CD4-positive, alpha-beta T cell (primary cell): ENCODE results near the gene CERS6. TPM values are rescaled to one million over a fixed set of nuclear protein-coding genes. Genes with fewer than 3 reads are reported as not detected.
A peak's percentile ranks its signal among the peaks of the same experiment; 100 is the strongest.

ENCODE experiments used
- ATAC-seq: fragments of 200-7000 bp; cut with Tn5 transposase; one replicate; pipeline ENCODE4 v1.10.0; 2022; ENCODE audit warnings: mild to moderate bottlenecking; ENCODE audit not compliant: poor library complexity
- CTCF ChIA-PET: fragments of 350-600 bp; sonication (Branson Sonifier 250); formaldehyde crosslinking; loops from one replicate; lab custom pipeline; 2021; ENCODE audit warnings: antibody characterized with exemption, inconsistent platforms; lab: Charles Lee
- POLR2A ChIA-PET: fragments of 350-600 bp; sonication (Branson Sonifier 250); formaldehyde crosslinking; loops from one replicate; lab custom pipeline; 2021; ENCODE audit warnings: antibody characterized with exemption, inconsistent platforms; lab: Charles Lee
- DNase-seq, 14 experiments: peaks; one replicate each; pipeline ENCODE4 v3.0.0-alpha.2; 2013 to 2020; ENCODE audit warnings: mixed read lengths in 2 of 14
- H3K27ac ChIP-seq, 2 donors: one replicate each; pipeline versions ENCODE4 v1.5.1 to v1.7.0; 2013; ENCODE audit warnings: low read length in 2 of 2, low read depth in 1 of 2, mild to moderate bottlenecking in 1 of 2
- H3K27me3 ChIP-seq, 2 experiments: 1 replicate in 1 of 2; 2 replicates in 1 of 2; pipeline versions ENCODE4 v1.6.1 to v1.7.0; 2013; ENCODE audit warnings: low read length in 2 of 2, control low read depth in 1 of 2, mild to moderate bottlenecking in 1 of 2, moderate library complexity in 1 of 2; ENCODE audit not compliant: insufficient read depth in 2 of 2, control insufficient read depth in 1 of 2
- H3K36me3 ChIP-seq: one replicate; pipeline ENCODE4 v1.6.1; 2013; ENCODE audit warnings: low read length, control low read depth; ENCODE audit not compliant: insufficient read depth
- H3K4me1 ChIP-seq: one replicate; pipeline ENCODE4 v1.6.1; 2013; ENCODE audit warnings: low read length, control low read depth; ENCODE audit not compliant: insufficient read depth
- H3K4me3 ChIP-seq: one replicate; pipeline ENCODE4 v1.5.1; 2013; ENCODE audit warnings: mild to moderate bottlenecking, low read length, moderate library complexity
- H3K9me3 ChIP-seq, 2 experiments: 1 replicate in 1 of 2; 2 replicates in 1 of 2; pipeline versions ENCODE4 v1.6.1 to v1.7.0; 2013; ENCODE audit warnings: low read length in 2 of 2, mild to moderate bottlenecking in 2 of 2, control low read depth in 1 of 2, moderate library complexity in 1 of 2; ENCODE audit not compliant: control insufficient read depth in 1 of 2, insufficient read depth in 1 of 2
- H3K27ac Mint-ChIP-seq: one replicate; pipeline ENCODE4 v1.8.0; 2020; ENCODE audit warnings: mixed read lengths
- H3K27me3 Mint-ChIP-seq: one replicate; pipeline ENCODE4 v1.8.0; 2021; ENCODE audit warnings: mixed read lengths
- H3K36me3 Mint-ChIP-seq: one replicate; pipeline ENCODE4 v1.8.0; 2021; ENCODE audit warnings: low read depth, mixed read lengths
- H3K4me1 Mint-ChIP-seq: one replicate; pipeline ENCODE4 v1.8.0; 2021; ENCODE audit warnings: low read depth, mixed read lengths
- H3K4me3 Mint-ChIP-seq: one replicate; pipeline ENCODE4 v1.8.0; 2020; ENCODE audit warnings: mild to moderate bottlenecking, mixed read lengths
- H3K9me3 Mint-ChIP-seq: one replicate; pipeline ENCODE4 v1.8.0; 2020; ENCODE audit warnings: mixed read lengths
- CTCF ChIP-seq: fragments of 200-600 bp; IDR thresholded peaks from one replicate; pipeline ENCODE4 v1.8.0; 2022; ENCODE audit warnings: antibody characterized with exemption, mild to moderate bottlenecking
- intact Hi-C, 2 experiments: fragments of 100-400 bp; cut with DNase I in 1 of 2; cut with micrococcal nuclease in 1 of 2; formaldehyde crosslinking; loops; one replicate each; pipeline versions ENCODE4 v1.15.1 to v1.9.0; 2023 to 2025; cut with DNase I, micrococcal nuclease
- total RNA-seq, 174 experiments: library from RNA in 2 of 174; stranded (reverse) in 2 of 174; gene quantifications; one replicate each; pipeline ENCODE4 v1.2.3 and lab custom pipeline; 2021 to 2026

CERS6 gene
- total RNA-seq, 2 experiments from 2014 or later, result 16.9 to 17.9 TPM

GRCh38 chr2:168524005-168524404, 67.9 kb downstream of the CERS6 start:
- no peak for ATAC-seq
- intact Hi-C loops, result no loop called here
- peaks cover 53% of the 10 kb centered on the region for H3K4me1 Mint-ChIP-seq

GRCh38 chr2:168525020-168525419, 68.9 kb downstream of the CERS6 start:
- CTCF ChIA-PET, result no interaction called here
- Mint-ChIP-seq H3K36me3 (no peaks in the 10 kb centered on the region), H3K27me3 (no peaks in the 10 kb centered on the region), H3K4me1 (peaks cover 63% of the 10 kb centered on the region), H3K27ac (no peak overlapping the region), H3K4me3 (no peak overlapping the region), H3K9me3 (no peaks in the 10 kb centered on the region)
- DNase-seq (no peak), ATAC-seq (no peak)
- POLR2A ChIA-PET, result interaction anchor here (1.2 kb wide), 1 partner anchor 15 kb away, joined by 3 read pairs; no protein-coding TSS in a partner anchor
- H3K27me3 ChIP-seq, result no peaks in the 10 kb centered on the region
- TF ChIP-seq CTCF, result no peak
- H3K9me3 ChIP-seq, result no peaks in the 10 kb centered on the region
- H3K27ac ChIP-seq, result no peak overlapping the region
- H3K36me3 ChIP-seq, result no peaks in the 10 kb centered on the region
- intact Hi-C loops, result no loop called here
- H3K4me1 ChIP-seq, result no peaks in the 10 kb centered on the region
- no peak overlapping the region for H3K4me3 ChIP-seq

More at GRCh38 chr2:168524005-168524404, 67.9 kb downstream of the CERS6 start:
- H3K4me3 ChIP-seq, result no peak overlapping the region
- no peak overlapping the region for H3K4me3 Mint-ChIP-seq
- no peaks in the 10 kb centered on the region for H3K4me1 ChIP-seq
- H3K36me3 Mint-ChIP-seq, result no peaks in the 10 kb centered on the region
- no peaks in the 10 kb centered on the region for H3K27me3 ChIP-seq
- POLR2A ChIA-PET, result interaction anchor here (0.6 to 1.2 kb wide), 5 partner anchors 14 to 173 kb away, joined by 3 read pairs; no protein-coding TSS in a partner anchor
- TF ChIP-seq CTCF, result no peak
- peak overlapping the region; percentile 16 for H3K27ac Mint-ChIP-seq
- H3K9me3 Mint-ChIP-seq, result no peaks in the 10 kb centered on the region
- H3K9me3 ChIP-seq, result no peaks in the 10 kb centered on the region
- no peaks in the 10 kb centered on the region for H3K36me3 ChIP-seq
- no peak for DNase-seq
- CTCF ChIA-PET, result no interaction called here
- H3K27ac ChIP-seq, result no peak overlapping the region
- H3K27me3 Mint-ChIP-seq, result no peaks in the 10 kb centered on the region

- ChIA-PET POLR2A (no interaction called here), CTCF (interaction anchor here (1.1 to 1.4 kb wide), 2 partner anchors 10 to 179 kb away, joined by 3 to 4 read pairs; no protein-coding TSS in a partner anchor)
- TF ChIP-seq CTCF, result no peak
- no peak for ATAC-seq
- H3K36me3 ChIP-seq, result no peaks in the 10 kb centered on the region
- Mint-ChIP-seq H3K27ac (no peak overlapping the region), H3K27me3 (no peaks in the 10 kb centered on the region), H3K4me1 (peaks cover 69% of the 10 kb centered on the region), H3K4me3 (no peak overlapping the region), H3K36me3 (no peaks in the 10 kb centered on the region), H3K9me3 (no peaks in the 10 kb centered on the region)
- no peak for DNase-seq
- H3K4me1 ChIP-seq, result no peaks in the 10 kb centered on the region
- H3K27ac ChIP-seq, result no peak overlapping the region
- no peaks in the 10 kb centered on the region for H3K27me3 ChIP-seq
- intact Hi-C loops, result no loop called here
- H3K9me3 ChIP-seq, result no peaks in the 10 kb centered on the region
- no peak overlapping the region for H3K4me3 ChIP-seq
Observed at GRCh38 chr2:168525716-168526446, 69.8 kb downstream of the CERS6 start.
